Measurements from ENCODE around the gene UBE2O. TPM values are rescaled to one million over a fixed set of nuclear protein-coding genes. Genes with fewer than 3 reads are reported as not detected.

The UBE2O gene
- total RNA-seq, 1 experiment from 2014 or later: 52.6 TPM

DNA sequence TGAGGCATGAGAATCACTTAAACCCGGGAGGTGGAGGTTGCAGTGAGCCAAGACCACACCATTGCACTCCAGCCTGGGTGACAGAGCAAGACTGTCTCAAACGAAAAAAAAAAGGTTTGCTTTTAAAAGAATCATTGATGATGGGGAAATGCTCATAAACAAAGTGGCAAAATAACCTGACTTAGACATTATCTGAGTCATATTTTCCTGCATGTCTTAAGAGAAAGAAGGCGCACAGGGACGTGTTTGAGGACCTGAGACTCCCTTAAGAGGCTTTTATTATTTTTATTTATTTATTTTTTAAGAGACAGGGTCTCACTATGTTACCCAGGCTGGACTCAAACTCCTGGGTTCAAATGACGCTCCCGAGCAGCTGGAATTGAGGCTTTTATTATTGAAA, 93.6 kb downstream of the UBE2O start:
- no peaks in the 10 kb centered on the region; the same call in 1 of the 2 replicates for H3K27me3 Mint-ChIP-seq (ENCODE audit: low read depth)
- no peak overlapping the region for H2AK5ac ChIP-seq (ENCODE audit: insufficient read length, low read length)
- H2BK5ac ChIP-seq (ENCODE audit: insufficient read length, low read length): no peak overlapping the region
- no peak overlapping the region for H4K8ac ChIP-seq (replicated peaks; ENCODE audit: insufficient read length, low read depth, low read length)
- no peak overlapping the region for H4K5ac ChIP-seq (ENCODE audit: insufficient read length, low read depth, low read length)
- H3K4me1 Mint-ChIP-seq: peaks cover 9 to 13% of the 10 kb centered on the region in 2 experiments
- H2BK15ac ChIP-seq (ENCODE audit: low read depth, low read length): no peak overlapping the region
- H3K18ac ChIP-seq (ENCODE audit: insufficient read length, low read depth, low read length): no peak overlapping the region
- no peak overlapping the region for H3K56ac ChIP-seq (ENCODE audit: insufficient read length, low read depth, low read length)
- H3K79me2 ChIP-seq (ENCODE audit: insufficient read depth, low read length): no peaks in the 10 kb centered on the region
- no peak for DNase-seq
- no peaks in the 10 kb centered on the region for H3K9me3 Mint-ChIP-seq
- H3K79me1 ChIP-seq (ENCODE audit: insufficient read depth, low read depth, low read length, poor library complexity, severe bottlenecking): no peaks in the 10 kb centered on the region
- no CpG with 5 or more reads among the region's 6 CpGs for whole genome bisulfite sequencing (ENCODE audit: extremely low coverage, insufficient read length, low lambda C conversion rate)
- no peak overlapping the region for H3K23ac ChIP-seq (ENCODE audit: insufficient read length, low read depth, low read length)
- H3K14ac ChIP-seq (ENCODE audit: insufficient read depth, low read length): no peak overlapping the region
- no peak overlapping the region for H3T11ph ChIP-seq (ENCODE audit: low read length)
- no peak overlapping the region for H2BK12ac ChIP-seq (ENCODE audit: insufficient read length, low read depth, low read length)
- no peaks in the 10 kb centered on the region for H4K20me1 ChIP-seq (ENCODE audit: control insufficient read depth, insufficient read depth, insufficient read length)
- H3K4me3 Mint-ChIP-seq: no peak overlapping the region
- H2BK20ac ChIP-seq (ENCODE audit: low read depth, low read length, poor library complexity, severe bottlenecking): no peak overlapping the region
- no peaks in the 10 kb centered on the region; a peak in 2 of 7 replicates for H3K36me3 Mint-ChIP-seq (ENCODE audit: insufficient read depth in 1 of 3, low read depth in 3 of 3)
- H3K9ac ChIP-seq (ENCODE audit: extremely low read depth, insufficient read length, low read length): no peak overlapping the region
- no peak overlapping the region for H3K4me2 ChIP-seq (ENCODE audit: insufficient read depth, insufficient read length, low read length)
- H4K91ac ChIP-seq (ENCODE audit: insufficient read length, low read depth, low read length): no peak overlapping the region
- no peaks in the 10 kb centered on the region for H3K4me1 ChIP-seq (ENCODE audit: insufficient read depth, low read length)
- no peak overlapping the region for H2AFZ ChIP-seq (ENCODE audit: low read length)
- TF ChIP-seq, protein P1, sequence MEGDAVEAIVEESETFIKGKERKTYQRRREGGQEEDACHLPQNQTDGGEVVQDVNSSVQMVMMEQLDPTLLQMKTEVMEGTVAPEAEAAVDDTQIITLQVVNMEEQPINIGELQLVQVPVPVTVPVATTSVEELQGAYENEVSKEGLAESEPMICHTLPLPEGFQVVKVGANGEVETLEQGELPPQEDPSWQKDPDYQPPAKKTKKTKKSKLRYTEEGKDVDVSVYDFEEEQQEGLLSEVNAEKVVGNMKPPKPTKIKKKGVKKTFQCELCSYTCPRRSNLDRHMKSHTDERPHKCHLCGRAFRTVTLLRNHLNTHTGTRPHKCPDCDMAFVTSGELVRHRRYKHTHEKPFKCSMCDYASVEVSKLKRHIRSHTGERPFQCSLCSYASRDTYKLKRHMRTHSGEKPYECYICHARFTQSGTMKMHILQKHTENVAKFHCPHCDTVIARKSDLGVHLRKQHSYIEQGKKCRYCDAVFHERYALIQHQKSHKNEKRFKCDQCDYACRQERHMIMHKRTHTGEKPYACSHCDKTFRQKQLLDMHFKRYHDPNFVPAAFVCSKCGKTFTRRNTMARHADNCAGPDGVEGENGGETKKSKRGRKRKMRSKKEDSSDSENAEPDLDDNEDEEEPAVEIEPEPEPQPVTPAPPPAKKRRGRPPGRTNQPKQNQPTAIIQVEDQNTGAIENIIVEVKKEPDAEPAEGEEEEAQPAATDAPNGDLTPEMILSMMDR (conservative IDR thresholded peaks at IDR 0.05): no peak
- H3K27ac Mint-ChIP-seq: no peak overlapping the region
- H3K27ac ChIP-seq (ENCODE audit: insufficient read length, low read depth, low read length): no peak overlapping the region
- H3K27me3 ChIP-seq (ENCODE audit: insufficient read depth, low read length): no peaks in the 10 kb centered on the region
- no peaks in the 10 kb centered on the region for H3K23me2 ChIP-seq (ENCODE audit: insufficient read length, low read depth, low read length, poor library complexity, severe bottlenecking)
- H3K9me3 ChIP-seq (ENCODE audit: control insufficient read depth, low read depth, low read length): no peaks in the 10 kb centered on the region
- no peak overlapping the region for H3K4ac ChIP-seq (ENCODE audit: low read depth, low read length)
- no peak overlapping the region for H2BK120ac ChIP-seq (ENCODE audit: low read depth, low read length, poor library complexity, severe bottlenecking)
